Endothelial cell of umbilical vein (primary cell): ENCODE measurements around the gene FBLN2.

Experiments used
- EZH2 ChIP-seq: IDR thresholded peaks from 2 replicates; pipeline ENCODE4 v1.6.1; 2012; ENCODE audit warnings: borderline replicate concordance, low read depth, mild to moderate bottlenecking, moderate library complexity, low read length, inconsistent platforms; ENCODE audit not compliant: severe bottlenecking
- POLR2A ChIP-seq: IDR thresholded peaks from 2 replicates; pipeline ENCODE4 v1.6.1; 2012; ENCODE audit warnings: low read depth, mild to moderate bottlenecking, control low read depth, low read length
- POLR2AphosphoS5 ChIP-seq: IDR thresholded peaks from 2 replicates; pipeline ENCODE4 v1.6.1; 2012; ENCODE audit warnings: low read depth, mild to moderate bottlenecking, control low read depth, low read length, moderate library complexity; ENCODE audit not compliant: insufficient read depth
- TF ChIP-seq, protein P1 (sequence below), 2 donors: IDR thresholded peaks; 1 replicate in 1 of 2; 2 replicates in 1 of 2; pipeline ENCODE4 v1.5.1; 2011; ENCODE audit warnings: low read length in 2 of 2, mild to moderate bottlenecking in 2 of 2, moderate library complexity in 2 of 2, control low read depth in 1 of 2, inconsistent platforms in 1 of 2, low read depth in 1 of 2; ENCODE audit not compliant: insufficient read depth in 1 of 2; ENCODE audit errors: extremely low read depth in 1 of 2

DNA sequence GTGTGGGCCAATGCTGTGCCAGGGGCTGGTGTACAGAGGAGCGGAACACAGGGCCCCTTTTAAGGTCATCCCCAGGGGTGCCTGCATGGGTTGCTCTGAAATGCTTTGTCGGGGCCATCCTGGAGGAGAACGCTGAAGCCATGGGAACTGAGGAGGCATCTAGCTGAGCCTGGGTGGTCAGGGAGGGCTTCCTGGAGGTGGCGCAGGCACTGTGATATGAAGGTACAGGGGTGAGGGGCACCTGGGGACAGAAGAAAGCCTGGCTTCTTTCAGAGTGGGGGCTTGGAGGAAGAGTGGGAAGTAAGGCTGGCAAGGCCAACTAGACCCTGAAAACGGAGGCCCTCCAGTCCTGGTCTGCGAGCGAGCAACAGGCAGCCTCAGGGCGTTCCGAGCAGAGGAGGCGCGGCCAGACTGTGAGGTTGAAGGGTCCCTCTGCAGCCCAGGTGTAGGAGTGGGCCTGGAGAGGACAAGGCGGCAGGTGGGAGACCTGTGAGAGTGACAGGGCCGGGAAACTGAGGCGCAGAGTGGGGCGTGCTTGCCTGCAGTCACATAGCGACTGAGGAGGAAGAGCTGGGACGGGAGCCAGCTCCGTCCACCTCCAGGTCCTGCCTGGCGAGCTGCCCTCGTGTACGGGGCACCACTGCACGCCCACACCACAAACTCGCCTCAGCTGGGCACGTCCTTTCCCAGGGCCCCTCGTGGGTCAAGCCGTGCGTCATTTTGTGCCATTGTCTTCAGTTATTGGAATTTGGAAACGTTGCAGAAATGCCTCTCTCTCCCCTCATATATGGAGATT, 4.1 kb downstream of the FBLN2 start:
- TF ChIP-seq, protein P1, sequence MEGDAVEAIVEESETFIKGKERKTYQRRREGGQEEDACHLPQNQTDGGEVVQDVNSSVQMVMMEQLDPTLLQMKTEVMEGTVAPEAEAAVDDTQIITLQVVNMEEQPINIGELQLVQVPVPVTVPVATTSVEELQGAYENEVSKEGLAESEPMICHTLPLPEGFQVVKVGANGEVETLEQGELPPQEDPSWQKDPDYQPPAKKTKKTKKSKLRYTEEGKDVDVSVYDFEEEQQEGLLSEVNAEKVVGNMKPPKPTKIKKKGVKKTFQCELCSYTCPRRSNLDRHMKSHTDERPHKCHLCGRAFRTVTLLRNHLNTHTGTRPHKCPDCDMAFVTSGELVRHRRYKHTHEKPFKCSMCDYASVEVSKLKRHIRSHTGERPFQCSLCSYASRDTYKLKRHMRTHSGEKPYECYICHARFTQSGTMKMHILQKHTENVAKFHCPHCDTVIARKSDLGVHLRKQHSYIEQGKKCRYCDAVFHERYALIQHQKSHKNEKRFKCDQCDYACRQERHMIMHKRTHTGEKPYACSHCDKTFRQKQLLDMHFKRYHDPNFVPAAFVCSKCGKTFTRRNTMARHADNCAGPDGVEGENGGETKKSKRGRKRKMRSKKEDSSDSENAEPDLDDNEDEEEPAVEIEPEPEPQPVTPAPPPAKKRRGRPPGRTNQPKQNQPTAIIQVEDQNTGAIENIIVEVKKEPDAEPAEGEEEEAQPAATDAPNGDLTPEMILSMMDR (IDR thresholded peaks at IDR 0.05; ENCODE audit: extremely low read depth in 1 of 2, insufficient read depth in 1 of 2, low read depth in 1 of 2, low read length in 2 of 2): no peak
- no peak for TF ChIP-seq POLR2A
- TF ChIP-seq EZH2: no peak
- no peak for TF ChIP-seq POLR2AphosphoS5
